ENCODE measurements around the gene REC114. TPM values are rescaled to one million over a fixed set of nuclear protein-coding genes. Genes with fewer than 3 reads are reported as not detected.
"Not testable (repeated sequence)": the region's sequence is repeated elsewhere in the genome, so short reads cannot be mapped to it uniquely, and the experiment has no call there.

Gene REC114, protein sequence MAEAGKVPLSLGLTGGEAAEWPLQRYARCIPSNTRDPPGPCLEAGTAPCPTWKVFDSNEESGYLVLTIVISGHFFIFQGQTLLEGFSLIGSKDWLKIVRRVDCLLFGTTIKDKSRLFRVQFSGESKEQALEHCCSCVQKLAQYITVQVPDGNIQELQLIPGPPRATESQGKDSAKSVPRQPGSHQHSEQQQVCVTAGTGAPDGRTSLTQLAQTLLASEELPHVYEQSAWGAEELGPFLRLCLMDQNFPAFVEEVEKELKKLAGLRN
- total RNA-seq = not detected

DNA sequence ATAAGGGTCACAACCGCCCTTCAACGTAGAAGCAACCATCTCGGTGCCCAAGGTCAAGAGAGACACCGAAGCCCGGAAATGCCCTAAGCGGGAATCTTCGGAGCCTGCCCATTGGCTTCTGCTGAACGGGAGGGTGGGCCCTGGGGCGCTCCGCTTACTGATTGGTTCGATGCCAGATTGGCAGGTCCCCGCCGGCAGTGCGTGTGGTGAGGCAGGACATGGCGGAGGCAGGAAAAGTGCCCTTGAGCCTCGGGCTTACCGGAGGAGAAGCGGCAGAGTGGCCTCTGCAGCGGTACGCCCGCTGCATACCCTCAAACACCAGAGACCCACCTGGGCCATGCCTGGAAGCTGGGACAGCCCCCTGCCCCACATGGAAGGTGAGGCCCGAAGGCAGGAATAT lies at the start of gene REC114:
TSS of gene REC114 (plus strand) at position 197 of the 400 bp plus-strand sequence. CDS start at position 219, 22 bp downstream.
- no peak for ATAC-seq

DNA sequence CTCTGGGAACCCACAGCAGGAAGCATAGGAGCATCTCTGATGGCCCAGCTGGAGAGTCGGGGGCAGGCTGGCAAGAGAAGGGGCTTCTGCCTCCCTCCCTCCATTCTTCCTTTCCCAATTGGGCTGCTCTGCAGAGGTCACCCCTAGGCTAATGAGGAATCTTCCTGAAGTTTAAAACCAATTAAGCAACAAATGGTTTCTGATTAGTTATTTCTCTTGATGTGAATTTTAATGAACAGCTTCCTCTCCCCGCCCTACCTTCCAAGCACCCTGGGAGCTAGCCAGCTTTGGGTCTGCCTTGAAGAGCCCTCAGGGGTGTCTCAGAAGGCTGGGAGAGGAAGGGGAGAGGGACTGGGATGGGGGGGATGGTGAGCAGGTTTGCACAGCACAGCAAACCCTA lies 49.6 kb upstream of the REC114 start:
- ATAC-seq = no peak

- no peak for ATAC-seq
Observed at GRCh38 chr15:73394782-73395181, 48.2 kb upstream of the REC114 start.

GRCh38 chr15:73395671-73396070 lies 47.3 kb upstream of the REC114 start:
- no peak for ATAC-seq

- ATAC-seq = no peak
Observed at GRCh38 chr15:73397461-73397860, 45.5 kb upstream of the REC114 start.

GRCh38 chr15:73398861-73399260 lies 44.1 kb upstream of the REC114 start:
- ATAC-seq = no peak

- not testable (repeated sequence) for ATAC-seq
Observed at GRCh38 chr15:73400222-73400621, 42.7 kb upstream of the REC114 start.

DNA sequence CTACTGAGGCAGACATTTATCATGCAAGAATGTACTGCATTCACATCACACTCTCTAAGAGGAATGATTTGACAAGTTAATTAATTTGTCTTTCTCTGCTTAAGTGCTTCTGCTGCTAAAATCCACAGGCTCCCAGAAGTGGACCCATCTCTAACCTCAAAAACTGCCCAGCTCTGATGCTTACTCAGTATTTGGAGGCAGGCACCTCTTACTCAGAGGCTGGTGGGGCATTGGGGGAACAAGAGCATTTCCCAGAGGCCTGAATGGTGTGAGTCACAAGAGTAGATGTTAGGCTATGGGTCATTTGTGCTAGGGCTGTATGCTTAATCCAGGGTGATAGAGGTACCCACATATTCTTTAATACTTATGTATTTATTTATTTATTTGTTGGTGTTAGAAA lies 39.8 kb upstream of the REC114 start:
- no peak for ATAC-seq

GRCh38 chr15:73414876-73415275 lies 28.1 kb upstream of the REC114 start:
- no peak for ATAC-seq

GRCh38 chr15:73424506-73424905 lies 18.5 kb upstream of the REC114 start:
- ATAC-seq = no peak

- no peak for ATAC-seq
Observed at GRCh38 chr15:73425510-73425909, 17.5 kb upstream of the REC114 start.

DNA sequence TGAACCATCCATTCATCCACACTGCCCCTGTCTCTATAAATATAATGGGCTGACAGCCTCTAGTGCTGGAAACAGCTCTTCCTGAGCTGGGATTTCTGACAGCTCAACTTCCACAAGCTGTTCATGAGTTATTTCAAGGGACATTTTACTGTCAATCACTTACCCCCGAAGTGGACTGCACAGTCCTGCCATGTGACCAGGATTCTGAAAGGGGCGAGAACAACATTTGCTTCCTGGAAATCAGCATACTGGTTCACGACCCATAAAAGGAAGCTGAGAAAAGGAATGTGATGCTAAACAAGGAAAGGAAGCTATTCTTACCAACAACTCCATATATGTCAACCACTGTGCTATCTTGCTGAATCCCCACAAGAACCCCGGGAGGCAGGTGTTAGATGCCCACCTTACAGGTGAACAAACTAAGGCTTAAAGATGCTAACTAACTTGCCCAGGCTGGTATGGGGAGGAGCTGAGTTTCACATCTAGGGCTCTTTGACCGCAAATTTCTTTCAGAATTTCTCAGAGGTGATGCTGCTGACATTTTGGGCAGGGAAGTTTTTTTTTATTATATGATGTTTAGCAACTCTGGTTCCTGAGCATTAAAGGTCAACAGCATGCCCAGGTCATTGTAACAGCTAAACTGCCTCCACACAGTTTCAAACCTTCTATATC lies 16.5 kb upstream of the REC114 start:
- ATAC-seq = no peak

- not testable (repeated sequence) for ATAC-seq
Observed at GRCh38 chr15:73431329-73431728, 11.6 kb upstream of the REC114 start.

- ATAC-seq = no peak
Observed at GRCh38 chr15:73433873-73434272, 9.1 kb upstream of the REC114 start.

DNA sequence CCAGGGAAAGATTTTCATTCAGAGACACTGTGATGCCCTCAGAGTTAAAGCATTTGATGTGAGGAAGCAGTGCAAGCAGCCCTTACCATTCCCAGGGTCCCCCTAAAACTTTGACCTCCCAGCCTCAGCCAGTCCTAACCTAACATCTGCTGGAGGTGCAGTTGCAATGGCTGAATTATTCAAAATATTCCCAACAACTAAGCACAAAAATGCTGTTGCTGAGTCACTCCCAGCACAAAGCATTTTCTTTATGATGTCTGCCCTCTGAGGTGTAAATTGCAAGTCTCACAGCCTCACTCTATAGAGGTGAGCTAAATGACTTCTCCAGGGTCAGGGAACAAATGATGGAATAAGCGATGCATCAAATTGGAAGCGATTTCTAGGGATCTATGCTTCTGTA lies 6.4 kb upstream of the REC114 start:
- no peak for ATAC-seq

DNA sequence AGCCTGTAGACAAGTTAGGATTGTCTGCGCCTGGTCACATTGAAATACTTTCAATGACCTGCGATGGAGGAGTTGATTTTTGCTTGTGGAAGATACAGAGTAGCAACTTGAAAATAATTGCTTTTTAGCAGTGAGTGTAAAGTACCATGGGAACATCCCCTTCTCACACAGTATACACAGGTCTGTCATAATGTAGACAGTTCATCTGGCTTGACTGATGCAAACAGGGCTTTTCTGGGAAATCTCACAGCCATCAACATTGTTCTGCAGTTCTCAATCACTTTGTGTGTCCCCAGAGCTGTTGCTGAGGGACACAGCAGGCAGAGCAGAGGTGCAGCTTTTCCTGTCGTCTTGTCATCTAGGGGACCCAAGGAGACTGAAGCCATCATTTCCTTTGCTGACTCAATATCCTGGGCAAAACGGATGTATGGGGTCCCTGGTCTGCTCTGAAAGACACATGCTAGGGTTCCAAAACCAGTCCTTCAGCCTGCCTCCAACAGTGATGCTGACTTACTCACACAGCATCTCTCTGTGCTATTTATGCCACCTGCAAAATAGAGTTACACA lies 5.3 kb upstream of the REC114 start:
- ATAC-seq = no peak

GRCh38 chr15:73438651-73439050 lies 4.3 kb upstream of the REC114 start:
- no peak for ATAC-seq

DNA sequence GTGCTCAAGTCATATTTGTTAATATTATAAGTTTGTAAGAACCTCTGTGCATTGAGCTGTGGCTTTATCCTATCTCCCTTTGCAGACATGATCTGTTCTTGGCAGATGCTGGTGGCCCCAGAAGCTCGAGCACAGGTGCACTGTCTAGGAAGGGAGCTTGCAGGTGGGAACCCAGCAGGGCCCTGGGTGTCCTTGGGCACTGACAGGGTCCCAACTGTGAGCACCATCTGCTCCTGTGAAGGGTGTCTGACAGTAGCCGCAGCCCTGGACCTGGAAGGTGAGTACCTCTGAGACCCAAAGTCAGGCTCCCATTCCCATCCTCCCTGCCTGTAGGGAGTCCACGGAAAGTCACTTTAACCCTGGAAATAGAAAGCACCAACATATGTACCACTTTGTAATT lies 2.4 kb upstream of the REC114 start:
- ATAC-seq = no peak

DNA sequence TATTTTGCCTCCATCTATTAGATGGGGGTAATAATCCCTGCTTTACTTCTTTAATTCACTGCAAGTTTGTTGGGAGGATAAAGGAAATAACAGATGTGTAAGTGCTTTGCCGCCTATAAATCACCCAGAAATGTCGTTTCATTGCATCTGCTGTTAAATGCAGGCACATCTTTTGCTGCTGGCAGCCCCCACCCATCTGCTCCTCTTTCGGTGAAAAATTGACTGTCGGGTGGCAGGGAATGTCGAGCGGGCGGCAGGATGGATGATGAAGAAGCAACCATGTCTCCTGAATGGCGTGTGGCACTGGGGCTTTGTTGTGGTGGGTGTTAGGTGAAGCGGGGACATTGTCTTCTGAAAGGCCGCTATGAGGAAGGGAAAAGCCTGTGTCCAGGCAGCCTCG lies 543 bp upstream of the REC114 start:
- ATAC-seq = no peak

GRCh38 chr15:73447471-73447870 lies 4.5 kb downstream of the REC114 start:
- ATAC-seq = not testable (repeated sequence)

- ATAC-seq = not testable (repeated sequence)
Observed at GRCh38 chr15:73448158-73448758, 5.3 kb downstream of the REC114 start.

- not testable (repeated sequence) for ATAC-seq
Observed at GRCh38 chr15:73449980-73450379, 7.0 kb downstream of the REC114 start.

DNA sequence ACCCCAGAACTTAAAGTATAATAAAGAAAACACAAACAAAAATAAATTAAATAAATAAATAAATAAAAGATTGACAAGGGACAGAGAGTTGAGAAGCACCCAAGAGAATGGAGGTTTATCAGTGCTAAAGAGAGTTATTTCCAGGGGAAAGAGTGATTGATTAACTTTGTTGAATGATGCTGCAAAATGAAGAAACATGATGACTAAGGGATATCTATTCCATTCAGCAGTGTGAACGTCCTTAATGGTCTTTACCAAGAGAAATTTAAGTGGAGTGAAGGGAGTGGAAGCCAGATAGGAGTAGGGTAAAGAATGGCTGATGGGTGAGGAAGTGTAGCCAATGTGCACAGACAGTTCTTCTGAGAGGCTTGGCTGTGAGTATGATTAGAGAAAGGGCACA lies 11.1 kb downstream of the REC114 start:
- ATAC-seq = no peak

- no peak for ATAC-seq
Observed at GRCh38 chr15:73455876-73456275, 12.9 kb downstream of the REC114 start.
